A673 (cell line): Measurements from ENCODE around the gene ASTN2.

Experiments
- CTCF ChIP-seq: fragments of 300-800, 200-600 bp; sonication (generic); conservative IDR thresholded peaks from 2 replicates; pipeline ENCODE4 v1.5.1; 2017; ENCODE audit warnings: low read depth, mild to moderate bottlenecking, antibody characterized with exemption, low read length, moderate library complexity, mixed read lengths
- EZH2 ChIP-seq: fragments of 200-600 bp; sonication (generic); IDR thresholded peaks from 2 replicates; pipeline ENCODE4 v1.6.1; 2017; ENCODE audit warnings: borderline replicate concordance, low read depth, mild to moderate bottlenecking, mixed read lengths, antibody characterized with exemption, low read length; ENCODE audit not compliant: poor library complexity, severe bottlenecking

DNA sequence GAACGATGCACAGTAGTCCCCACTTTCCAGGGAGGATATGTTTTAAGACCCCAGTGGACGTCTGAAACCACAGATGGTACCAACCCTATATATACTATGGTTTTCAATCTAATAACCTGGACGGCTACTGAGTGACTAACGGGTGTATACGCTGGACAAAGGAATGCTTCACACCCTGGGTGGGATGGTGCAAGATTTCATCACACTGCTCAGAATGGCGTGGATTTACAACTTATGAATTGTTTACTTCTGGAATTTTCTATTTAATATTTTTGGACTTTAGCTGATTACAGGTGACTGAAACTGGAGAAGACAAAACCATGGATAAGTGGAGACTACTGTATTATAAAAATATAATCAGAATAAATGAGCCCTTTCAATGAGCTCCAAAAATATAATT is 875.3 kb downstream of the ASTN2 start:
- TF ChIP-seq CTCF, result no peak
- TF ChIP-seq EZH2, result no peak
